ENCODE results near the gene FBXO22.
"Not testable (repeated sequence)": the region's sequence is repeated elsewhere in the genome, so short reads cannot be mapped to it uniquely, and the experiment has no call there.

- not testable (repeated sequence) for TF ChIP-seq FOXJ3 (CRISPR knock-in tag; IDR thresholded peaks at IDR 0.05); ELF1 (IDR thresholded peaks at IDR 0.05); CHD2 (IDR thresholded peaks at IDR 0.05; ENCODE audit: low read length, partially characterized antibody); POLR2AphosphoS5 (IDR thresholded peaks at IDR 0.05; ENCODE audit: low read depth, low read length); CTCF (IDR thresholded peaks at IDR 0.05); EP300 (IDR thresholded peaks at IDR 0.05; ENCODE audit: borderline replicate concordance in 1 of 2, low read depth in 1 of 2, low read length in 1 of 2); JUND (IDR thresholded peaks at IDR 0.05); RXRA (IDR thresholded peaks at IDR 0.05; ENCODE audit: borderline replicate concordance, low read depth); GATA2 (CRISPR knock-in tag; IDR thresholded peaks at IDR 0.05); RAD21 (IDR thresholded peaks at IDR 0.05; ENCODE audit: low read length)
Measured at GRCh38 chr15:75866045-75866444, 37.6 kb upstream of the FBXO22 start.

Measured in SK-N-SH (cell line).